ENCODE measurements around the gene WDR49.

- TF ChIP-seq POLR2A (IDR thresholded peaks at IDR 0.05) (no peak), CTCF (IDR thresholded peaks at IDR 0.05) (no peak)
Measured at GRCh38 chr3:167656821-167657220, 3.1 kb upstream of the WDR49 start.

Measured in lower leg skin (tissue), 3 donors.